Endothelial cell (in vitro differentiated cells): Measurements from ENCODE around the gene PRSS56. TPM values are rescaled to one million over a fixed set of nuclear protein-coding genes. Genes with fewer than 3 reads are reported as not detected.

Experiments used
- DNase-seq: peaks from one replicate; pipeline ENCODE4 v3.0.0; 2021; ENCODE audit warnings: low spot score
- H3K27ac Mint-ChIP-seq: one replicate; pipeline ENCODE4 v1.8.0; 2021; ENCODE audit warnings: mixed read lengths, inconsistent platforms; ENCODE audit not compliant: unreplicated experiment
- H3K27me3 Mint-ChIP-seq: one replicate; pipeline ENCODE4 v1.8.0; 2021; ENCODE audit warnings: mild to moderate bottlenecking, moderate library complexity, mixed read lengths, inconsistent platforms; ENCODE audit not compliant: unreplicated experiment
- H3K36me3 Mint-ChIP-seq: one replicate; pipeline ENCODE4 v1.8.0; 2021; ENCODE audit warnings: mild to moderate bottlenecking, low read depth, mixed read lengths, inconsistent platforms; ENCODE audit not compliant: unreplicated experiment
- H3K4me1 Mint-ChIP-seq: one replicate; pipeline ENCODE4 v1.8.0; 2021; ENCODE audit warnings: mild to moderate bottlenecking, mixed read lengths, inconsistent platforms; ENCODE audit not compliant: unreplicated experiment
- H3K4me3 Mint-ChIP-seq: one replicate; pipeline ENCODE4 v1.8.0; 2021; ENCODE audit warnings: mild to moderate bottlenecking, mixed read lengths, inconsistent platforms; ENCODE audit not compliant: unreplicated experiment
- H3K9me3 Mint-ChIP-seq: one replicate; pipeline ENCODE4 v1.8.0; 2021; ENCODE audit warnings: mixed read lengths, inconsistent platforms; ENCODE audit not compliant: unreplicated experiment
- CTCF ChIP-seq: fragments of 200-600 bp; sonication (generic); IDR thresholded peaks from one replicate; pipeline ENCODE4 v1.5.0; 2021; ENCODE audit warnings: antibody characterized with exemption; ENCODE audit not compliant: unreplicated experiment
- total RNA-seq: library from RNA; stranded (reverse); fragmentation: NEBNext Ultra II Directional; extraction: Animal tissue kit (Norgen Biotek cat#: 25700); gene quantifications from one replicate; pipeline ENCODE4 v1.2.1, GENCODE V29; 2021; ENCODE audit not compliant: unreplicated experiment

The PRSS56 gene
- total RNA-seq, 1 donor from 2014 or later, result not detected

DNA sequence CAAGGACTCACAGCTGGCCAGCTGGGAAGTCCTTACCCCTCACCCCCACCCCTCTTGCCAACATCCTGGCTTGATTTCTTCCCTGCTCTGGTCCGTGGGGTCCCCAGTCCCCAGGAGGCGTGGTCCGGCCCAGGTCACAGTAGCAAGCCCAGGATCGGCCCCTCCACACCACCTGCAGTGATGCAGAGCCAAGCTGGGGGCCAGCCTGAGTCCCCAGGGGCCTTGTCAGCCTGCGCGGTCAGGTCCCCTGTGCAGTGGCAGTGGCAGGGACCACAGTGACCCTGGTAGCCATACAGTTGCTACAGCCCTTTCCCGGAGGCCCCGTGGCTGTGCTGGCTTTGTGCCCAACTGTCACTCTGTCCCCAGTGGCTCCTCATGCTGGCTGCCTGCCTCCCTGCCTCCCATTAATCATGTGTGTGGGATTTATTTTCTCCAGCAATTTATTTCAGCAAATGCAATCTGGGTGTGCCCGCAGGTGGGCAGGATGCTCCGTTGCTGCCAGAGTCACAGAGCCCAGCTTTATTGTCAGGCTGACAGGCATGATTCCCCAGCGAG, 8.8 kb upstream of the PRSS56 start:
- DNase-seq, result no peak
- peaks cover 9% of the 10 kb centered on the region for H3K27me3 Mint-ChIP-seq
- no peaks in the 10 kb centered on the region for H3K36me3 Mint-ChIP-seq
- no peaks in the 10 kb centered on the region for H3K4me1 Mint-ChIP-seq
- no peak overlapping the region for H3K4me3 Mint-ChIP-seq
- no peak overlapping the region for H3K27ac Mint-ChIP-seq
- H3K9me3 Mint-ChIP-seq, result no peaks in the 10 kb centered on the region
- no peak for TF ChIP-seq CTCF

- no peaks in the 10 kb centered on the region for H3K4me1 Mint-ChIP-seq
- no peak for TF ChIP-seq CTCF
- no peak overlapping the region for H3K4me3 Mint-ChIP-seq
- H3K36me3 Mint-ChIP-seq, result no peaks in the 10 kb centered on the region
- no peaks in the 10 kb centered on the region for H3K9me3 Mint-ChIP-seq
- H3K27ac Mint-ChIP-seq, result no peak overlapping the region
- peaks cover 11% of the 10 kb centered on the region for H3K27me3 Mint-ChIP-seq
- no peak for DNase-seq
Observed at GRCh38 chr2:232512602-232513001, 7.6 kb upstream of the PRSS56 start.

DNA sequence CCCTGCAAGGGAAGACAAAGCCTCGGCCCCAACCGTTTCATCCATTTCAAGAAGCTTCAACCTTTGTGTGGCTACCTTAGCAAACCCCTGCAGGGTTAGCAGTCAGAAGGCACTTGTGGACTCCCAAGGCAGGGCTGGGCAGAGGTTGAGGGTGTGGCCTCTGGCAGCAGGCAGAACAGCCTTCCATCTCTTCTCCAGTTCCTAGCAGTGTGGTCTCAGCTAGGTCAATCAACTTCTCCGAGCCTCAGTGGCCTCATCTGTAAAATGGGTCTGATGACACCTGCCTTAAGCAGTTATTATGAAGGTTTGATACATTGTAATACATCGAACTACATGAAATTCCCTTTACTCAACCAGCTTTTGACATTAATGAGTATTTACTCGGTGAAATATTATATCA, 6.8 kb upstream of the PRSS56 start:
- Mint-ChIP-seq H3K4me3 (no peak overlapping the region), H3K4me1 (no peaks in the 10 kb centered on the region), H3K27me3 (peaks cover 8% of the 10 kb centered on the region), H3K9me3 (no peaks in the 10 kb centered on the region), H3K36me3 (no peaks in the 10 kb centered on the region), H3K27ac (no peak overlapping the region)
- no peak for DNase-seq
- no peak for TF ChIP-seq CTCF

GRCh38 chr2:232515639-232516038, 4.5 kb upstream of the PRSS56 start:
- no peak for DNase-seq
- no peaks in the 10 kb centered on the region for H3K9me3 Mint-ChIP-seq
- H3K4me3 Mint-ChIP-seq, result no peak overlapping the region
- H3K36me3 Mint-ChIP-seq, result no peaks in the 10 kb centered on the region
- no peak overlapping the region for H3K27ac Mint-ChIP-seq
- peaks cover 7% of the 10 kb centered on the region for H3K27me3 Mint-ChIP-seq
- no peak for TF ChIP-seq CTCF
- no peaks in the 10 kb centered on the region for H3K4me1 Mint-ChIP-seq

- Mint-ChIP-seq H3K9me3 (no peaks in the 10 kb centered on the region), H3K36me3 (no peaks in the 10 kb centered on the region), H3K4me3 (no peak overlapping the region), H3K4me1 (no peaks in the 10 kb centered on the region), H3K27ac (no peak overlapping the region), H3K27me3 (peaks cover 7% of the 10 kb centered on the region)
- no peak for DNase-seq
- TF ChIP-seq CTCF, result no peak
Observed at GRCh38 chr2:232516551-232516950, 3.6 kb upstream of the PRSS56 start.
